Measurements from ENCODE around the gene COG2. TPM values are rescaled to one million over a fixed set of nuclear protein-coding genes. Genes with fewer than 3 reads are reported as not detected.

The COG2 gene
- total and polyA plus RNA-seq, 2 of the 13 experiments (the other 11 are each of a cell fraction or from before 2014, with no cell fraction given), result 16.8 to 36.3 TPM

DNA sequence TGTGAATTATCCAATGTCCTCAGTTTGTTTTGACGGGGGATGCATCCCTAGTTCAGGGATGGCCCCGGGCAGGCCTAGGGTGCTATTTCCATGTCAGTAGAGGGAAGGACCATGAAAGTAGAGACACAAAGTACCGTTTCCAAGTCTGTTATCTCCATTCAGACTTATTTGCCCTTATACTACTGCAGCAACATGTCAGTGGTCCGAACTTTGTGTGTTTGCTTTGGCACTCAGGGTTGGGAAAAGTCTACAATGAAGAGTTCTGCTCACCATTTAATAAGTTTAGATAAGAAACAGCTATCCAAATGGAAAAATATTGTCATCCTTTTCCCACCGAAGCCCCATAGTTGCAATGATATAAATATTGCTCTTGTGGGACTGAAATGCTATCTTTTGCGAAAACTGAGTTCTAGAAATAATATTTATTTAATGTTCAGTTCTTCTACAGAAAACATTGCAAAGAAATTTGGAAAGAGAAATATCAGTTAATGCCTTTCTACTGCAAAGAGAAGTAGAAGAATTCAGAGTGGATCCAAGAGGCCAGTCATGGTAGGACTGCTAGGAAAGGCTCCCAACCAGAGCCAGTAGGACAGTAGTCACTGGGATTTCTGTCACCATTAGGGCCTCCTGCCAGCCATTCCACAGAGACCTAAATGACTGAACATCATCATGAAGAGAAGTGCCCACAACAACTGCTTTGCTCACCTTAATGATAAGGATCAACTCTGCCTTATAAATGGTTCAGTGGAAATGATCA, 83.2 kb downstream of the COG2 start (continued):
- TF ChIP-seq, protein P1, sequence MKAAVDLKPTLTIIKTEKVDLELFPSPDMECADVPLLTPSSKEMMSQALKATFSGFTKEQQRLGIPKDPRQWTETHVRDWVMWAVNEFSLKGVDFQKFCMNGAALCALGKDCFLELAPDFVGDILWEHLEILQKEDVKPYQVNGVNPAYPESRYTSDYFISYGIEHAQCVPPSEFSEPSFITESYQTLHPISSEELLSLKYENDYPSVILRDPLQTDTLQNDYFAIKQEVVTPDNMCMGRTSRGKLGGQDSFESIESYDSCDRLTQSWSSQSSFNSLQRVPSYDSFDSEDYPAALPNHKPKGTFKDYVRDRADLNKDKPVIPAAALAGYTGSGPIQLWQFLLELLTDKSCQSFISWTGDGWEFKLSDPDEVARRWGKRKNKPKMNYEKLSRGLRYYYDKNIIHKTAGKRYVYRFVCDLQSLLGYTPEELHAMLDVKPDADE (CRISPR knock-in tag; IDR thresholded peaks at IDR 0.05), result no peak
- TF ChIP-seq NONO (IDR thresholded peaks at IDR 0.05) (no peak), NONO (CRISPR knock-in tag; conservative IDR thresholded peaks at IDR 0.05) (0 out of 2 replicates have a peak, but pooled peaks have one; percentile 18), ARHGAP35 (CRISPR knock-in tag; IDR thresholded peaks at IDR 0.05; ENCODE audit: borderline replicate concordance) (no peak), ZFP37 (CRISPR knock-in tag; IDR thresholded peaks at IDR 0.05; ENCODE audit: borderline replicate concordance) (no peak), ZBTB7A (CRISPR knock-in tag; IDR thresholded peaks at IDR 0.05) (no peak)
- TF ChIP-seq, protein P2, sequence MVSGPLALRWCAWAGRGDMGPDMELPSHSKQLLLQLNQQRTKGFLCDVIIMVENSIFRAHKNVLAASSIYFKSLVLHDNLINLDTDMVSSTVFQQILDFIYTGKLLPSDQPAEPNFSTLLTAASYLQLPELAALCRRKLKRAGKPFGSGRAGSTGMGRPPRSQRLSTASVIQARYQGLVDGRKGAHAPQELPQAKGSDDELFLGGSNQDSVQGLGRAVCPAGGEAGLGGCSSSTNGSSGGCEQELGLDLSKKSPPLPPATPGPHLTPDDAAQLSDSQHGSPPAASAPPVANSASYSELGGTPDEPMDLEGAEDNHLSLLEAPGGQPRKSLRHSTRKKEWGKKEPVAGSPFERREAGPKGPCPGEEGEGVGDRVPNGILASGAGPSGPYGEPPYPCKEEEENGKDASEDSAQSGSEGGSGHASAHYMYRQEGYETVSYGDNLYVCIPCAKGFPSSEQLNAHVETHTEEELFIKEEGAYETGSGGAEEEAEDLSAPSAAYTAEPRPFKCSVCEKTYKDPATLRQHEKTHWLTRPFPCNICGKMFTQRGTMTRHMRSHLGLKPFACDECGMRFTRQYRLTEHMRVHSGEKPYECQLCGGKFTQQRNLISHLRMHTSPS (CRISPR knock-in tag; IDR thresholded peaks at IDR 0.05; ENCODE audit: low read depth), result no peak
- TF ChIP-seq, protein P3, sequence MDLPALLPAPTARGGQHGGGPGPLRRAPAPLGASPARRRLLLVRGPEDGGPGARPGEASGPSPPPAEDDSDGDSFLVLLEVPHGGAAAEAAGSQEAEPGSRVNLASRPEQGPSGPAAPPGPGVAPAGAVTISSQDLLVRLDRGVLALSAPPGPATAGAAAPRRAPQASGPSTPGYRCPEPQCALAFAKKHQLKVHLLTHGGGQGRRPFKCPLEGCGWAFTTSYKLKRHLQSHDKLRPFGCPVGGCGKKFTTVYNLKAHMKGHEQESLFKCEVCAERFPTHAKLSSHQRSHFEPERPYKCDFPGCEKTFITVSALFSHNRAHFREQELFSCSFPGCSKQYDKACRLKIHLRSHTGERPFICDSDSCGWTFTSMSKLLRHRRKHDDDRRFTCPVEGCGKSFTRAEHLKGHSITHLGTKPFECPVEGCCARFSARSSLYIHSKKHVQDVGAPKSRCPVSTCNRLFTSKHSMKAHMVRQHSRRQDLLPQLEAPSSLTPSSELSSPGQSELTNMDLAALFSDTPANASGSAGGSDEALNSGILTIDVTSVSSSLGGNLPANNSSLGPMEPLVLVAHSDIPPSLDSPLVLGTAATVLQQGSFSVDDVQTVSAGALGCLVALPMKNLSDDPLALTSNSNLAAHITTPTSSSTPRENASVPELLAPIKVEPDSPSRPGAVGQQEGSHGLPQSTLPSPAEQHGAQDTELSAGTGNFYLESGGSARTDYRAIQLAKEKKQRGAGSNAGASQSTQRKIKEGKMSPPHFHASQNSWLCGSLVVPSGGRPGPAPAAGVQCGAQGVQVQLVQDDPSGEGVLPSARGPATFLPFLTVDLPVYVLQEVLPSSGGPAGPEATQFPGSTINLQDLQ (CRISPR knock-in tag; IDR thresholded peaks at IDR 0.05), result no peak
- TF ChIP-seq, protein P4, sequence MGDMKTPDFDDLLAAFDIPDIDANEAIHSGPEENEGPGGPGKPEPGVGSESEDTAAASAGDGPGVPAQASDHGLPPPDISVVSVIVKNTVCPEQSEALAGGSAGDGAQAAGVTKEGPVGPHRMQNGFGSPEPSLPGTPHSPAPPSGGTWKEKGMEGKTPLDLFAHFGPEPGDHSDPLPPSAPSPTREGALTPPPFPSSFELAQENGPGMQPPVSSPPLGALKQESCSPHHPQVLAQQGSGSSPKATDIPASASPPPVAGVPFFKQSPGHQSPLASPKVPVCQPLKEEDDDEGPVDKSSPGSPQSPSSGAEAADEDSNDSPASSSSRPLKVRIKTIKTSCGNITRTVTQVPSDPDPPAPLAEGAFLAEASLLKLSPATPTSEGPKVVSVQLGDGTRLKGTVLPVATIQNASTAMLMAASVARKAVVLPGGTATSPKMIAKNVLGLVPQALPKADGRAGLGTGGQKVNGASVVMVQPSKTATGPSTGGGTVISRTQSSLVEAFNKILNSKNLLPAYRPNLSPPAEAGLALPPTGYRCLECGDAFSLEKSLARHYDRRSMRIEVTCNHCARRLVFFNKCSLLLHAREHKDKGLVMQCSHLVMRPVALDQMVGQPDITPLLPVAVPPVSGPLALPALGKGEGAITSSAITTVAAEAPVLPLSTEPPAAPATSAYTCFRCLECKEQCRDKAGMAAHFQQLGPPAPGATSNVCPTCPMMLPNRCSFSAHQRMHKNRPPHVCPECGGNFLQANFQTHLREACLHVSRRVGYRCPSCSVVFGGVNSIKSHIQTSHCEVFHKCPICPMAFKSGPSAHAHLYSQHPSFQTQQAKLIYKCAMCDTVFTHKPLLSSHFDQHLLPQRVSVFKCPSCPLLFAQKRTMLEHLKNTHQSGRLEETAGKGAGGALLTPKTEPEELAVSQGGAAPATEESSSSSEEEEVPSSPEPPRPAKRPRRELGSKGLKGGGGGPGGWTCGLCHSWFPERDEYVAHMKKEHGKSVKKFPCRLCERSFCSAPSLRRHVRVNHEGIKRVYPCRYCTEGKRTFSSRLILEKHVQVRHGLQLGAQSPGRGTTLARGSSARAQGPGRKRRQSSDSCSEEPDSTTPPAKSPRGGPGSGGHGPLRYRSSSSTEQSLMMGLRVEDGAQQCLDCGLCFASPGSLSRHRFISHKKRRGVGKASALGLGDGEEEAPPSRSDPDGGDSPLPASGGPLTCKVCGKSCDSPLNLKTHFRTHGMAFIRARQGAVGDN (CRISPR knock-in tag; IDR thresholded peaks at IDR 0.05), result no peak
- TF ChIP-seq, protein P5, sequence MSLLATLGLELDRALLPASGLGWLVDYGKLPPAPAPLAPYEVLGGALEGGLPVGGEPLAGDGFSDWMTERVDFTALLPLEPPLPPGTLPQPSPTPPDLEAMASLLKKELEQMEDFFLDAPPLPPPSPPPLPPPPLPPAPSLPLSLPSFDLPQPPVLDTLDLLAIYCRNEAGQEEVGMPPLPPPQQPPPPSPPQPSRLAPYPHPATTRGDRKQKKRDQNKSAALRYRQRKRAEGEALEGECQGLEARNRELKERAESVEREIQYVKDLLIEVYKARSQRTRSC (CRISPR knock-in tag; IDR thresholded peaks at IDR 0.05; ENCODE audit: low read depth), result no peak
- TF ChIP-seq, protein P6, sequence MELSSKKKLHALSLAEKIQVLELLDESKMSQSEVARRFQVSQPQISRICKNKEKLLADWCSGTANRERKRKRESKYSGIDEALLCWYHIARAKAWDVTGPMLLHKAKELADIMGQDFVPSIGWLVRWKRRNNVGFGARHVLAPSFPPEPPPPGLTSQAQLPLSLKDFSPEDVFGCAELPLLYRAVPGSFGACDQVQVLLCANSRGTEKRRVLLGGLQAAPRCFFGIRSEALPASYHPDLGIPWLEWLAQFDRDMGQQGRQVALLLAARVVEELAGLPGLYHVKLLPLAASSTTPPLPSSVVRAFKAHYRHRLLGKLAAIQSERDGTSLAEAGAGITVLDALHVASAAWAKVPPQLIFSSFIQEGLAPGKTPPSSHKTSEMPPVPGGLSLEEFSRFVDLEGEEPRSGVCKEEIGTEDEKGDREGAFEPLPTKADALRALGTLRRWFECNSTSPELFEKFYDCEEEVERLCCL (CRISPR knock-in tag; IDR thresholded peaks at IDR 0.05; ENCODE audit: borderline replicate concordance), result no peak
- TF ChIP-seq, protein P7, sequence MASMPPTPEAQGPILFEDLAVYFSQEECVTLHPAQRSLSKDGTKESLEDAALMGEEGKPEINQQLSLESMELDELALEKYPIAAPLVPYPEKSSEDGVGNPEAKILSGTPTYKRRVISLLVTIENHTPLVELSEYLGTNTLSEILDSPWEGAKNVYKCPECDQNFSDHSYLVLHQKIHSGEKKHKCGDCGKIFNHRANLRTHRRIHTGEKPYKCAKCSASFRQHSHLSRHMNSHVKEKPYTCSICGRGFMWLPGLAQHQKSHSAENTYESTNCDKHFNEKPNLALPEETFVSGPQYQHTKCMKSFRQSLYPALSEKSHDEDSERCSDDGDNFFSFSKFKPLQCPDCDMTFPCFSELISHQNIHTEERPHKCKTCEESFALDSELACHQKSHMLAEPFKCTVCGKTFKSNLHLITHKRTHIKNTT (CRISPR knock-in tag; IDR thresholded peaks at IDR 0.05), result no peak
